Stimulated activated CD8-positive, alpha-beta memory T cell treated with anti-CD3 and anti-CD28 coated beads, Interleukin-7, amount 100 ng/mL, for 1 hour (primary cell): ENCODE results near the gene PIWIL4.

Experiments
- DNase-seq, 2 donors: peaks; one replicate each; pipeline ENCODE4 v3.0.0-alpha.2; 2020; ENCODE audit warnings: low read depth in 2 of 2

PIWIL4 gene

GRCh38 chr11:94567181-94567670 lies at the start of gene PIWIL4:
PIWIL4 (plus strand) TSS chr11:94567368; CDS start chr11:94567519, 151 bp downstream.
- DNase-seq = no peak

GRCh38 chr11:94518300-94518699 lies 48.9 kb upstream of the PIWIL4 start:
- DNase-seq = no peak

GRCh38 chr11:94519478-94520084 lies 47.6 kb upstream of the PIWIL4 start:
- no peak for DNase-seq

- no peak for DNase-seq
Observed at GRCh38 chr11:94521684-94522083, 45.5 kb upstream of the PIWIL4 start.

GRCh38 chr11:94524341-94524740 lies 42.8 kb upstream of the PIWIL4 start:
- DNase-seq = no peak

GRCh38 chr11:94525546-94526324 lies 41.4 kb upstream of the PIWIL4 start:
- no peak for DNase-seq

GRCh38 chr11:94526645-94527438 lies 40.3 kb upstream of the PIWIL4 start:
- DNase-seq = no peak

- DNase-seq = no peak
Observed at GRCh38 chr11:94528551-94528950, 38.6 kb upstream of the PIWIL4 start.

GRCh38 chr11:94532211-94532610 lies 35.0 kb upstream of the PIWIL4 start:
- no peak for DNase-seq

- DNase-seq = no peak
Observed at GRCh38 chr11:94533206-94533605, 34.0 kb upstream of the PIWIL4 start.

GRCh38 chr11:94533696-94534630 lies 33.2 kb upstream of the PIWIL4 start:
- no peak for DNase-seq

- DNase-seq = no peak
Observed at GRCh38 chr11:94536386-94536785, 30.8 kb upstream of the PIWIL4 start.

- DNase-seq = no peak
Observed at GRCh38 chr11:94537031-94537600, 30.1 kb upstream of the PIWIL4 start.

- no peak for DNase-seq
Observed at GRCh38 chr11:94539420-94539819, 27.7 kb upstream of the PIWIL4 start.

- peak; percentile 38 to 43 for DNase-seq
Observed at GRCh38 chr11:94543695-94544645, 23.2 kb upstream of the PIWIL4 start, which contains the start of gene FUT4. FUT4 (plus strand) TSS chr11:94543921; CDS start chr11:94544134, 213 bp downstream.

- no peak for DNase-seq
Observed at GRCh38 chr11:94544646-94545263, 22.4 kb upstream of the PIWIL4 start.

- DNase-seq = no peak
Observed at GRCh38 chr11:94545264-94546161, 21.7 kb upstream of the PIWIL4 start.

GRCh38 chr11:94546162-94546470 lies 21.1 kb upstream of the PIWIL4 start:
- no peak for DNase-seq
